IMR-90 (cell line): ENCODE data around the gene NENF. TPM values are rescaled to one million over a fixed set of nuclear protein-coding genes. Genes with fewer than 3 reads are reported as not detected.
A peak's percentile ranks its signal among the peaks of the same experiment; 100 is the strongest.

Experiments
- ATAC-seq: fragments of 200-7000 bp; cut with Tn5 transposase; 2 replicates; pipeline ENCODE4 v1.9.1; 2020; ENCODE audit warnings: low read depth, mild to moderate bottlenecking, moderate library complexity
- BruUV-seq: library from RNA; stranded (reverse); fragments of 400-500 nt; replicated peaks from 2 replicates; lab custom pipeline; 2021; lab: Mats Ljungman, UMichigan
- CTCF ChIA-PET: fragments of 300-600 bp; formaldehyde crosslinking; extraction: SDS; loops from one replicate; lab custom pipeline; 2021; ENCODE audit warnings: antibody characterized with exemption; lab: Yijun Ruan, JAX
- POLR2A ChIA-PET: fragments of 300-600 bp; sonication (Branson Sonifier 250); formaldehyde crosslinking; loops from one replicate; lab custom pipeline; 2022; ENCODE audit warnings: antibody characterized with exemption; ENCODE audit not compliant: unreplicated experiment; lab: Charles Lee
- DNase-seq: peaks from one replicate; pipeline ENCODE4 v3.0.0; 2013
- H2AFZ ChIP-seq: replicated peaks from 2 replicates; pipeline ENCODE3; 2013; ENCODE audit warnings: low read length, mild to moderate bottlenecking; ENCODE audit not compliant: poor library complexity
- H2AK5ac ChIP-seq: 2 replicates; pipeline ENCODE4 v1.6.1; 2013; ENCODE audit warnings: low read depth, low read length, inconsistent platforms
- H2AK9ac ChIP-seq: replicated peaks from 2 replicates; pipeline ENCODE3; 2013; ENCODE audit warnings: mild to moderate bottlenecking, low read depth, low read length, moderate library complexity; ENCODE audit not compliant: poor library complexity
- H2BK120ac ChIP-seq: 2 replicates; pipeline ENCODE4 v1.6.1; 2013; ENCODE audit warnings: low read depth, low read length, inconsistent platforms
- H2BK15ac ChIP-seq: 3 replicates; pipeline ENCODE4 v1.6.1; 2013; ENCODE audit warnings: low read depth, low read length, inconsistent platforms
- H2BK20ac ChIP-seq: 2 replicates; pipeline ENCODE4 v1.6.1; 2013; ENCODE audit warnings: low read depth, mild to moderate bottlenecking, inconsistent platforms, low read length, moderate library complexity
- H2BK5ac ChIP-seq: 2 replicates; pipeline ENCODE4 v1.6.1; 2013; ENCODE audit warnings: mild to moderate bottlenecking, low read depth, low read length, inconsistent platforms; ENCODE audit not compliant: poor library complexity, severe bottlenecking
- H3K14ac ChIP-seq: replicated peaks from 2 replicates; pipeline ENCODE4 v1.6.1; 2013; ENCODE audit warnings: low read depth, low read length, inconsistent platforms
- H3K18ac ChIP-seq: 2 replicates; pipeline ENCODE4 v1.6.1; 2013; ENCODE audit warnings: low read depth, low read length, control low read depth
- H3K23ac ChIP-seq: 2 replicates; pipeline ENCODE4 v1.6.1; 2013; ENCODE audit warnings: low read depth, low read length, inconsistent platforms
- H3K27ac ChIP-seq: 2 replicates; pipeline ENCODE4 v1.5.1; 2013; ENCODE audit warnings: mild to moderate bottlenecking, control low read depth, low read length; ENCODE audit not compliant: insufficient read depth
- H3K27me3 ChIP-seq: 2 replicates; pipeline ENCODE4 v1.6.1; 2013; ENCODE audit warnings: low read length; ENCODE audit not compliant: control insufficient read depth, insufficient read depth
- H3K36me3 ChIP-seq: 2 replicates; pipeline ENCODE4 v1.6.1; 2013; ENCODE audit warnings: low read length, mixed read lengths; ENCODE audit not compliant: control insufficient read depth, insufficient read depth
- H3K4ac ChIP-seq: 2 replicates; pipeline ENCODE4 v1.6.1; 2013; ENCODE audit warnings: low read depth, low read length, inconsistent platforms
- H3K4me1 ChIP-seq: 2 replicates; pipeline ENCODE4 v1.6.1; 2013; ENCODE audit warnings: low read length, mixed read lengths; ENCODE audit not compliant: control insufficient read depth, insufficient read depth
- H3K4me2 ChIP-seq: 2 replicates; pipeline ENCODE4 v1.6.1; 2013; ENCODE audit warnings: low read depth, mild to moderate bottlenecking, control low read depth, low read length, moderate library complexity
- H3K4me3 ChIP-seq: 2 replicates; pipeline ENCODE4 v1.5.1; 2013; ENCODE audit warnings: low read depth, mild to moderate bottlenecking, control low read depth, low read length, moderate library complexity; ENCODE audit not compliant: insufficient read depth
- H3K56ac ChIP-seq: 2 replicates; pipeline ENCODE4 v1.6.1; 2013; ENCODE audit warnings: low read length, inconsistent platforms; ENCODE audit not compliant: insufficient read depth; ENCODE audit errors: extremely low read depth
- H3K79me1 ChIP-seq, 2 experiments: 2 replicates each; pipeline ENCODE4 v1.6.1; 2013; ENCODE audit warnings: low read length in 2 of 2, inconsistent platforms in 1 of 2, low read depth in 1 of 2
- H3K9ac ChIP-seq: 2 replicates; pipeline ENCODE4 v1.6.1; 2013; ENCODE audit warnings: low read depth, low read length, control low read depth
- H3K9me1 ChIP-seq: 2 replicates; pipeline ENCODE4 v1.6.1; 2013; ENCODE audit warnings: low read length, inconsistent platforms; ENCODE audit not compliant: insufficient read depth
- H3K9me3 ChIP-seq: 2 replicates; pipeline ENCODE4 v1.6.1; 2013; ENCODE audit warnings: low read length; ENCODE audit not compliant: control insufficient read depth, insufficient read depth
- H4K20me1 ChIP-seq: 2 replicates; pipeline ENCODE4 v1.6.1; 2013; ENCODE audit warnings: low read length, inconsistent platforms; ENCODE audit not compliant: insufficient read depth
- H4K5ac ChIP-seq: 2 replicates; pipeline ENCODE4 v1.6.1; 2013; ENCODE audit warnings: mild to moderate bottlenecking, low read depth, low read length, control low read depth
- H4K8ac ChIP-seq, 2 experiments: 2 replicates each; pipeline ENCODE4 v1.6.1; 2013; ENCODE audit warnings: low read depth in 2 of 2, low read length in 2 of 2, control low read depth in 1 of 2, inconsistent platforms in 1 of 2
- H4K91ac ChIP-seq: 2 replicates; pipeline ENCODE4 v1.6.1; 2013; ENCODE audit warnings: low read depth, low read length, inconsistent platforms; ENCODE audit not compliant: insufficient read depth
- BHLHE40 ChIP-seq: fragments of 150-350 bp; IDR thresholded peaks from 2 replicates; pipeline ENCODE4 v1.6.1; 2016; ENCODE audit warnings: mild to moderate bottlenecking, low read depth, low read length
- CEBPB ChIP-seq: IDR thresholded peaks from 2 replicates; pipeline ENCODE4 v1.6.1; 2012; ENCODE audit warnings: low read depth, low read length, improper control_type of control experiment
- CHD1 ChIP-seq: IDR thresholded peaks from 2 replicates; pipeline ENCODE4 v1.6.1; 2012; ENCODE audit warnings: low read depth, low read length, improper control_type of control experiment
- FOS ChIP-seq: fragments of 150-350 bp; IDR thresholded peaks from 2 replicates; pipeline ENCODE4 v1.6.1; 2016; ENCODE audit warnings: low read depth, low read length
- MAZ ChIP-seq: IDR thresholded peaks from 2 replicates; pipeline ENCODE4 v1.6.1; 2012; ENCODE audit warnings: low read depth, mild to moderate bottlenecking, low read length, improper control_type of control experiment, moderate library complexity, borderline replicate concordance
- MXI1 ChIP-seq: IDR thresholded peaks from 2 replicates; pipeline ENCODE4 v1.6.1; 2012; ENCODE audit warnings: low read depth, mild to moderate bottlenecking, low read length, moderate library complexity, borderline replicate concordance
- NFE2L2 ChIP-seq: fragments of 150-350 bp; IDR thresholded peaks from 2 replicates; pipeline ENCODE4 v1.6.1; 2016; ENCODE audit warnings: low read depth, mild to moderate bottlenecking, low read length
- RAD21 ChIP-seq: IDR thresholded peaks from 2 replicates; pipeline ENCODE4 v1.6.1; 2012; ENCODE audit warnings: low read length, improper control_type of control experiment
- RCOR1 ChIP-seq: IDR thresholded peaks from 2 replicates; pipeline ENCODE4 v1.6.1; 2012; ENCODE audit warnings: mild to moderate bottlenecking, low read length, improper control_type of control experiment; ENCODE audit not compliant: insufficient replicate concordance
- USF2 ChIP-seq: fragments of 150-350 bp; IDR thresholded peaks from 2 replicates; pipeline ENCODE4 v1.6.1; 2017; ENCODE audit warnings: mild to moderate bottlenecking, antibody characterized with exemption, low read length, low read depth
- WGBS, 2 experiments: methylation state at CpG; one replicate each; pipeline versions ENCODE4 v1.1.5 to v1.1.7; 2013; ENCODE audit warnings: missing lambda C conversion rate in 2 of 2; ENCODE audit not compliant: insufficient read length in 1 of 2; ENCODE audit errors: extremely low coverage in 2 of 2; 5-methylcytosine and 5-hydroxymethylcytosine counted together
- dilution Hi-C: fragments of 300-500 bp; cut with HindIII; formaldehyde crosslinking; loops from one replicate; pipeline ENCODE4 v1.14.3; 2018; ENCODE audit warnings: low sequenced_read_pairs; ENCODE audit not compliant: unreplicated experiment
- in situ Hi-C: fragments of 300-500 bp; cut with MboI; formaldehyde crosslinking; loops from 3 replicates; pipeline ENCODE4 v1.14.3; 2019; ENCODE audit warnings: low sequenced_read_pairs, inconsistent platforms, mixed read lengths
- intact Hi-C: fragments of 100-400 bp; cut with micrococcal nuclease; formaldehyde crosslinking; loops from 2 replicates; pipeline ENCODE4 v1.10.0; 2022
- polyA plus RNA-seq, 3 experiments: library from polyadenylated mRNA; depleted of rRNA; stranded (reverse); fragments of >200 nt; gene quantifications; 2 replicates each; pipeline ENCODE4 v1.2.3, GENCODE V29; 2012; ENCODE audit warnings: low replicate concordance in 1 of 3
- total RNA-seq: library from RNA; depleted of rRNA; stranded (reverse); fragments of >200 nt; gene quantifications from 2 replicates; pipeline ENCODE4 v1.2.3, GENCODE V29; 2012

Gene NENF
- total and polyA plus RNA-seq, 2 of the 4 experiments (the other 2 are of a cell fraction), result 16.0 to 40.4 TPM

DNA sequence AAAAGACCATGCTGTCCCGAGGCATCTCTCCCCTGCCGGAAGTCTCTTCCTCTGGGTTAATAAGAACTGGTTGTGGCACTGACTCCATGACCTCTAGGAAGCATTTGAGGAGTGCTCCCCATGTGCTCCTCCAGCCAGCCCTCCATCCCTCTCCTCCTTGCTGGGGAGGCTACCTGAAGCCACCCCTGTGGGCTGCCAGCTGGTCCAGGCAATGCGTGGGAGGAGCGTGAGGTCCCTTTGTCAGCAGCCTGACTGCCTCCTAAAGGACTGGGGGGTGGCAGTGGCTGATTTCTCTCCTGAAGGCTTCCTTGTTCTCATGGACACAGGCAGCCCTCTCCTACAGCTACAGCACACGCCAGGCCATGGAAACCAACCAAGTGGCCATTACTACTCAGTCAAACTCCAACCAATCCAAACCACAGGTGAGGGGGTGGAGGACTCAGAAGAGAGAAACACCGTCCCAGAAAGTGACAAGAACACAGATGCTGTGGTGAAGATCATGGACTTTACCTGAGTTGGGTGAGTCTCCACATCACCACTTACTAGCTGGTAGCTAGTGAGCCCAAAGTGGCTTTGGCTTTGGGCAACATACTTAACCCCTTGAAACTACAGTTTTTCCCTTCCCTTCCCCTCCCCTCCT lies 35.2 kb downstream of the NENF start (continued):
- TF ChIP-seq RCOR1, result no peak

GRCh38 chr1:212470059-212470458 lies 37.3 kb downstream of the NENF start:
- H3K4me2 ChIP-seq, result 0 out of 2 replicates have a peak overlapping the region, but pooled peaks have one; percentile 15
- dilution Hi-C loops, result no loop called here

More at GRCh38 chr1:212470059-212470458, 37.3 kb downstream of the NENF start:
- Histone ChIP-seq H2AFZ (peak overlapping the region; percentile 86), H2BK15ac (peak overlapping the region; percentile 71; the same call in 2 of the 3 replicates), H3K4me3 (no peak overlapping the region), H3K56ac (no peak overlapping the region), H2AK9ac (peak overlapping the region; percentile 88), H3K4me1 (0 out of 2 replicates have a peak, but pooled peaks cover 1% of the 10 kb centered on the region), H3K4ac (peak overlapping the region; percentile 51), H3K9me3 (no peaks in the 10 kb centered on the region), H2AK5ac (peak overlapping the region; percentile 2; the same call in 1 of the 2 replicates), H3K36me3 (no peaks in the 10 kb centered on the region), H3K27ac (peak overlapping the region; percentile 58; the same call in 1 of the 2 replicates), H4K8ac (peak overlapping the region in 1 of 2 experiments; percentile 83; a peak in 2 of 4 replicates), H3K23ac (no peak overlapping the region), H3K14ac (0 out of 2 replicates have a peak overlapping the region, but pooled peaks have one; percentile 11), H4K20me1 (no peaks in the 10 kb centered on the region), H3K27me3 (peaks cover 4% of the 10 kb centered on the region; the same call in 1 of the 2 replicates), H2BK120ac (peak overlapping the region; percentile 47; the same call in 1 of the 2 replicates), H3K79me1 (no peaks in the 10 kb centered on the region), H3K9ac (no peak overlapping the region), H2BK5ac (peak overlapping the region; percentile 61), H3K18ac (no peak overlapping the region; the same call in 1 of the 2 replicates), H3K9me1 (peaks cover 7% of the 10 kb centered on the region; the same call in 1 of the 2 replicates), H4K91ac (peak overlapping the region; percentile 60; the same call in 1 of the 2 replicates), H4K5ac (peak overlapping the region; percentile 41; the same call in 1 of the 2 replicates), H2BK20ac (peak overlapping the region; percentile 49; the same call in 1 of the 2 replicates)
- intact Hi-C loops, result loop anchor here (10.0 kb wide), 1 partner anchor 285 kb away; no protein-coding TSS in a partner anchor
- TF ChIP-seq BHLHE40 (peak; percentile 86), NFE2L2 (no peak), USF2 (peak; percentile 94), RCOR1 (no peak), RAD21 (peak; percentile 30; the same call in 1 of the 2 replicates), MAZ (peak; percentile 77), CEBPB (peak; percentile 57; the same call in 1 of the 2 replicates), FOS (peak; percentile 85), CHD1 (no peak), MXI1 (peak; percentile 68; the same call in 1 of the 2 replicates)
- WGBS, 2 experiments, result 20% methylated on average over 3 of the region's 15 CpGs; no CpG with 5 or more reads in 1 of the 2 experiments
- in situ Hi-C loops, result no loop called here
- POLR2A ChIA-PET, result interaction anchor here (0.5 to 0.7 kb wide), 3 partner anchors 9 to 1621 kb away, joined by 3 to 19 read pairs (median 3); no protein-coding TSS in a partner anchor
- BruUV-seq, result no TSS peak
- ATAC-seq (peak; percentile 100), DNase-seq (peak; percentile 99)
- CTCF ChIA-PET, result interaction anchor here (0.5 to 1.8 kb wide), 4 partner anchors 12 to 1734 kb away, joined by 3 to 7 read pairs (median 5); no protein-coding TSS in a partner anchor
